Loucy (cell line): ENCODE measurements around the gene EZH1.
"Not testable (repeated sequence)": the region's sequence is repeated elsewhere in the genome, so short reads cannot be mapped to it uniquely, and the experiment has no call there.

ENCODE experiments used
- H2AFZ ChIP-seq: fragments of 200-600 bp; sonication (generic); 2 replicates; pipeline ENCODE4 v1.6.0; 2016; ENCODE audit warnings: antibody characterized with exemption, mild to moderate bottlenecking, low read length, moderate library complexity
- H3F3A ChIP-seq: fragments of 200-600 bp; 2 replicates; pipeline ENCODE4 v1.6.0; 2016; ENCODE audit warnings: antibody characterized with exemption, low read depth, mild to moderate bottlenecking
- H3K27me3 ChIP-seq: fragments of 200-600 bp; sonication (generic); 2 replicates; pipeline ENCODE4 v1.6.1; 2014; ENCODE audit warnings: low read length, mild to moderate bottlenecking; ENCODE audit not compliant: insufficient read depth, poor library complexity, severe bottlenecking
- H3K36me3 ChIP-seq: fragments of 200-600 bp; sonication (generic); 2 replicates; pipeline ENCODE4 v1.6.1; 2016; ENCODE audit warnings: low read length; ENCODE audit not compliant: insufficient read depth
- H3K4me1 ChIP-seq: fragments of 200-600 bp; sonication (generic); 2 replicates; pipeline ENCODE4 v1.5.1; 2014; ENCODE audit warnings: low read length, mild to moderate bottlenecking; ENCODE audit not compliant: insufficient read depth, poor library complexity, severe bottlenecking
- H3K4me2 ChIP-seq: fragments of 200-600 bp; sonication (generic); 2 replicates; pipeline ENCODE4 v1.6.0; 2014; ENCODE audit warnings: antibody characterized with exemption, low read length, low read depth, mild to moderate bottlenecking; ENCODE audit not compliant: poor library complexity, severe bottlenecking
- H3K4me3 ChIP-seq: fragments of 200-600 bp; sonication (generic); 2 replicates; pipeline ENCODE4 v1.5.1; 2014; ENCODE audit warnings: low read length, mild to moderate bottlenecking, mixed read lengths; ENCODE audit not compliant: poor library complexity, severe bottlenecking
- H3K79me2 ChIP-seq: fragments of 200-600 bp; sonication (generic); 2 replicates; pipeline ENCODE4 v1.6.1; 2014; ENCODE audit warnings: low read length; ENCODE audit not compliant: insufficient read depth
- H3K9ac ChIP-seq: fragments of 200-600 bp; sonication (generic); 2 replicates; pipeline ENCODE4 v1.6.0; 2014; ENCODE audit warnings: mild to moderate bottlenecking, low read depth, low read length, moderate library complexity; ENCODE audit not compliant: poor library complexity, severe bottlenecking
- H3K9me2 ChIP-seq: fragments of 200-600 bp; sonication (generic); replicated peaks from 2 replicates; pipeline ENCODE4 v1.6.1; 2016; ENCODE audit warnings: low read depth, low read length, mixed read lengths
- H3K9me3 ChIP-seq: fragments of 200-600 bp; sonication (generic); 2 replicates; pipeline ENCODE4 v1.6.1; 2014; ENCODE audit warnings: mild to moderate bottlenecking, antibody characterized with exemption, low read length, low read depth; ENCODE audit not compliant: insufficient read depth
- H4K20me1 ChIP-seq: fragments of 200-600 bp; sonication (generic); 2 replicates; pipeline ENCODE4 v1.6.0; 2014; ENCODE audit warnings: antibody characterized with exemption, low read length, mild to moderate bottlenecking; ENCODE audit not compliant: insufficient read depth, poor library complexity, severe bottlenecking
- EZH2phosphoT487 ChIP-seq: fragments of 200-600 bp; IDR thresholded peaks from 2 replicates; pipeline ENCODE4 v1.6.1; 2018; ENCODE audit warnings: antibody characterized with exemption, mild to moderate bottlenecking, moderate library complexity, borderline replicate concordance
- TF ChIP-seq, protein P1 (sequence below): fragments of 200-600 bp; sonication (generic); conservative IDR thresholded peaks from 2 replicates; pipeline ENCODE4 v1.5.1; 2014; ENCODE audit warnings: mild to moderate bottlenecking, antibody characterized with exemption, low read length

EZH1 gene

DNA sequence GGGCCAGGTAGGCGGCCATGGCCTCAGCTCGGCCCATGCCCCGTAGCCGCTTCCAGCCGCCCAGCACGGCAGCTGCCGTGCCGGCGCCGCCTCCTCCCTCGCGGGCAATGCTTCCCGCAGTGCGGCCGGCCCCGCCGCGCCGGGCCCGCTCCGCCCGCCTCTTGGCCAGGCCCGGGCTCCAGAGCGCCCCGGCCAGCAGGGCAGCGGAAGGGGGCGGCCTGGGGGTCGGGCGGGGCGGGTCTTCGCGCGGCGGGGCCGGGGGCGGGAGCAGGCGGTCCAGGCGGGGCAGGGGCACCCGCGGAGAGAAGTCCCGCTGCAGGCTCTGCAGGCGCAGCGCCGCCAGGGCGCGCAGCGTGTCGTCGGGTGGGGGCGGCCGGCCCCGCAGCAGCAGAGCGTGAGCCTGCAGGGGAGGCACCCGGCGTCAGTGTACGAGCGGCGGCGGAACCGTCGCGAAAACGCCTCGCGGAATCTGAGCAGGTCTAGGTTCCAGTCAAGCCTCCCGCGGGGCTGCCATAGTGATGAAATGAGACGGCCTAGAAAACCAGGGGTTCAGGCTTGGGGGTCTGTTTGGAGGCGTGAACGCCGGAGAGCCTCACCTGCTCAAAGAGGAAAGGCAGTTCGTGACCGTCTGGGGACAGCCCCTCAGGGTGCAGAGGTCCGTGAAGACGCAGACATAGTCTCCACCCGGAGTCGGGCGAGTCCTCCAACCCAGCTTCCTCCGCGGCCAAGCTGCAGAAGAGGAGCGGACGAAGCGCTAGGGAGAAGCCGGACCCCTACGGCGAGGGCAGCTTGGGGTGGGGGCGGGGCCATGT lies 74.7 kb downstream of the EZH1 start:
- Histone ChIP-seq H3K9ac (no peak overlapping the region), H4K20me1 (peaks cover under 1% of the 10 kb centered on the region), H2AFZ (no peak overlapping the region), H3K4me1 (no peaks in the 10 kb centered on the region), H3K4me2 (no peak overlapping the region), H3K4me3 (no peak overlapping the region), H3F3A (no peaks in the 10 kb centered on the region), H3K9me3 (no peaks in the 10 kb centered on the region), H3K36me3 (no peaks in the 10 kb centered on the region), H3K79me2 (no peaks in the 10 kb centered on the region), H3K9me2 (no peaks in the 10 kb centered on the region), H3K27me3 (no peaks in the 10 kb centered on the region)
- TF ChIP-seq, protein P1, sequence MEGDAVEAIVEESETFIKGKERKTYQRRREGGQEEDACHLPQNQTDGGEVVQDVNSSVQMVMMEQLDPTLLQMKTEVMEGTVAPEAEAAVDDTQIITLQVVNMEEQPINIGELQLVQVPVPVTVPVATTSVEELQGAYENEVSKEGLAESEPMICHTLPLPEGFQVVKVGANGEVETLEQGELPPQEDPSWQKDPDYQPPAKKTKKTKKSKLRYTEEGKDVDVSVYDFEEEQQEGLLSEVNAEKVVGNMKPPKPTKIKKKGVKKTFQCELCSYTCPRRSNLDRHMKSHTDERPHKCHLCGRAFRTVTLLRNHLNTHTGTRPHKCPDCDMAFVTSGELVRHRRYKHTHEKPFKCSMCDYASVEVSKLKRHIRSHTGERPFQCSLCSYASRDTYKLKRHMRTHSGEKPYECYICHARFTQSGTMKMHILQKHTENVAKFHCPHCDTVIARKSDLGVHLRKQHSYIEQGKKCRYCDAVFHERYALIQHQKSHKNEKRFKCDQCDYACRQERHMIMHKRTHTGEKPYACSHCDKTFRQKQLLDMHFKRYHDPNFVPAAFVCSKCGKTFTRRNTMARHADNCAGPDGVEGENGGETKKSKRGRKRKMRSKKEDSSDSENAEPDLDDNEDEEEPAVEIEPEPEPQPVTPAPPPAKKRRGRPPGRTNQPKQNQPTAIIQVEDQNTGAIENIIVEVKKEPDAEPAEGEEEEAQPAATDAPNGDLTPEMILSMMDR, result no peak
- no peak for TF ChIP-seq EZH2phosphoT487

DNA sequence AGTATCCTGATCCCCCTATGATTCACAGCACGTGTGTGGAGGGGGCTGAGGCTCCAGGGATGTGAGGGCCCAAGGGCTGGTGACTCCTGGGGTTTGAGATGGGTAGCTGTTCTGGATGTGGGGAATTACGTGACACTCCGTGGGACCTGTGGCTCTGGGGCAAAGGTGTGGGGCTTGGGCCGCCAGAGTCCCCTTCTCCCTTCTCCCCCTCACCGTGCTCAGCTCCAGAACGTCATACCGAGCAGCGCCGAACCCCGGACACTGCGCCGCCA lies 75.2 kb downstream of the EZH1 start:
- no peak overlapping the region for H3K9ac ChIP-seq
- no peak overlapping the region for H3K4me3 ChIP-seq
- no peak for TF ChIP-seq EZH2phosphoT487
- TF ChIP-seq, protein P1, result no peak
- H3K36me3 ChIP-seq, result no peaks in the 10 kb centered on the region
- H3K4me1 ChIP-seq, result no peaks in the 10 kb centered on the region
- H4K20me1 ChIP-seq, result no peaks in the 10 kb centered on the region
- H3F3A ChIP-seq, result no peaks in the 10 kb centered on the region
- H2AFZ ChIP-seq, result no peak overlapping the region
- no peaks in the 10 kb centered on the region for H3K9me3 ChIP-seq
- H3K9me2 ChIP-seq, result no peaks in the 10 kb centered on the region
- no peaks in the 10 kb centered on the region for H3K27me3 ChIP-seq
- no peak overlapping the region for H3K4me2 ChIP-seq
- no peaks in the 10 kb centered on the region for H3K79me2 ChIP-seq

DNA sequence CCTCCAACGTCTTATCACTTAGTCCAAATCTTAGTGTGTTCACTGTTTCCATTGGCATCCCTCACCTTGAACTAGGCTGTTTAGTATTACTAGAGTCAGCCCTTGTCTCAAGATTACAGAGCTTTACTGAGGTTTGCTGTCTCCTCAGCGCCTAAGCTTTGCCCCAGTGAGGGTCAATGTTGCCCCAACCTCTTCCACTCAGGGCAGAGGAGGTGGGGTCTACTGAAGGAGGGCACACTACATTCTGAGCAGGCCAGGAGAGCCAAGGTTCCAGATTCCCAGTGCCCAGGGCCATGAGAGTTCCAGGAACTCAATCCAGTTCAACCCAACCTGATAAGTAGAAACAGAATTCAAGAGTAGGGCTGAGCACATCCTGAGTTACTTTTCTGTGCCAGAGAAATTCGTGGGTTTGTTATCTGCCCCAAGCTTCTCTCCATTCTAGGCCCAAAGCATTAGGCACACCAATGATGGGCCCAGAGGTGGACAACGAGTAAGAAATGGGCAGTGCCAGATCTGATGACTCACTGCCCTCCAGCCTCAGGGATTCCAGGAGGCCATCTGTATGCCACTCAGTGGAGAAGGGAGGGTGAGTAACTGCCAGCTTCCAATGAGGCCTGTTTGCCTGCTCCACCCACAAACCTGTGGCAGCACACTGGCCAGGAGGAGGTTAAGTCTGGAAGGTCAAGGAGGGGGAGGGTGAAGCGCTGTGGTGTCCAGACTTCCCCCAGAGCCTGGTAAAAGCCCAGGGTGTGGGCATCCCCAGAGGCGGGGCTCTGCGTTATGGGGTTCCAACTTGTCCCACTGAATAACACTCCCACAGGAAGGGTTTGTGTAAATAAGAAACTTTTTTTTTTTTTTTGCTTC lies 77.5 kb downstream of the EZH1 start:
- no peak overlapping the region for H3K4me2 ChIP-seq
- no peaks in the 10 kb centered on the region for H3K4me1 ChIP-seq
- H3F3A ChIP-seq, result no peaks in the 10 kb centered on the region
- H3K9me3 ChIP-seq, result no peaks in the 10 kb centered on the region
- H2AFZ ChIP-seq, result no peak overlapping the region
- no peaks in the 10 kb centered on the region for H3K79me2 ChIP-seq
- no peak overlapping the region for H3K9ac ChIP-seq
- no peak overlapping the region for H3K4me3 ChIP-seq
- TF ChIP-seq, protein P1, result no peak
- no peak for TF ChIP-seq EZH2phosphoT487
- no peaks in the 10 kb centered on the region for H3K36me3 ChIP-seq
- H3K27me3 ChIP-seq, result no peaks in the 10 kb centered on the region
- no peaks in the 10 kb centered on the region for H4K20me1 ChIP-seq
- H3K9me2 ChIP-seq, result no peaks in the 10 kb centered on the region

DNA sequence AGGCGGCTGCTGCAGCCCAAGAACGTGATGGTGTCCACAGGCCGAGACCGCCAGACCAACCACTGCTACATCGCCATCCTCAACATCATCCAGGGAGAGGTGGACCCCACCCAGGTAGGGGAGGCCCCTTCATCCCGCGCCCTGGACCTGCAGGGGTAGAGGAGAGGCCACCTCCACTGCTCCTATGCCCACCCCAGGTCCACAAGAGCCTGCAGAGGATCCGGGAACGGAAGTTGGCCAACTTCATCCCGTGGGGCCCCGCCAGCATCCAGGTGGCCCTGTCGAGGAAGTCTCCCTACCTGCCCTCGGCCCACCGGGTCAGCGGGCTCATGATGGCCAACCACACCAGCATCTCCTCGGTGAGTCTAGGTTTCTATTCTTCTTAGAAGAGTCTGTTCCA lies 78.7 kb downstream of the EZH1 start:
- not testable (repeated sequence) for H3K9me2 ChIP-seq, H4K20me1 ChIP-seq, H3K79me2 ChIP-seq, H3K9me3 ChIP-seq, H2AFZ ChIP-seq, H3K4me2 ChIP-seq, H3K4me3 ChIP-seq, H3K27me3 ChIP-seq, H3F3A ChIP-seq, H3K9ac ChIP-seq, H3K4me1 ChIP-seq, H3K36me3 ChIP-seq
